K562 (cell line): ENCODE measurements around the gene CFAP58. TPM values are rescaled to one million over a fixed set of nuclear protein-coding genes. Genes with fewer than 3 reads are reported as not detected.

Experiments
- CAMTA2 ChIP-seq: fragments of 250-450 bp; sonication (Bioruptor Pico); conservative IDR thresholded peaks from 2 replicates; pipeline ENCODE4 v1.5.1; 2022
- CBFA2T2 ChIP-seq: fragments of 450-650 bp; conservative IDR thresholded peaks from 2 replicates; pipeline ENCODE4 v1.6.1; 2017; ENCODE audit warnings: mild to moderate bottlenecking
- FOXK1 ChIP-seq: sonication (generic); formaldehyde crosslinking; IDR thresholded peaks from 2 replicates; pipeline ENCODE4 v1.8.0; 2022; ENCODE audit warnings: missing genetic modification reagents, mild to moderate bottlenecking, borderline replicate concordance
- HNRNPK ChIP-seq: fragments of 200-400 bp; formaldehyde crosslinking; IDR thresholded peaks from one replicate; pipeline ENCODE4 v1.6.1; 2018; ENCODE audit warnings: mild to moderate bottlenecking, low read depth, low read length; ENCODE audit not compliant: poor library complexity, severe bottlenecking
- KLF10 ChIP-seq: fragments of 250-450 bp; sonication (Bioruptor Pico); IDR thresholded peaks from 2 replicates; pipeline ENCODE4 v1.6.1; 2021; ENCODE audit warnings: matching md5 sums
- KLF6 ChIP-seq: fragments of 250-450 bp; sonication (Bioruptor Pico); IDR thresholded peaks from 2 replicates; pipeline ENCODE4 v1.4.0; 2020; ENCODE audit warnings: mild to moderate bottlenecking, moderate library complexity, borderline replicate concordance
- NCOA2 ChIP-seq, 2 experiments: fragments of 450-650 bp; IDR thresholded peaks; 2 replicates each; pipeline ENCODE4 v1.6.1; 2018; ENCODE audit warnings: mild to moderate bottlenecking in 2 of 2, moderate library complexity in 1 of 2; ENCODE audit not compliant: partially characterized antibody in 2 of 2
- NCOA4 ChIP-seq: fragments of 450-650 bp; IDR thresholded peaks from 2 replicates; pipeline ENCODE4 v1.6.1; 2018; ENCODE audit warnings: mild to moderate bottlenecking; ENCODE audit not compliant: partially characterized antibody
- SETDB1 ChIP-seq: IDR thresholded peaks from one replicate; pipeline ENCODE4 v1.6.1; 2012; ENCODE audit warnings: low read length, control low read depth, inconsistent platforms
- SMAD2 ChIP-seq: fragments of 150-350 bp; IDR thresholded peaks from 2 replicates; pipeline ENCODE4 v1.6.1; 2014; ENCODE audit warnings: low read depth, mild to moderate bottlenecking, low read length
- SREBF1 ChIP-seq: fragments of 150-350 bp; IDR thresholded peaks from 2 replicates; pipeline ENCODE4 v1.6.1; 2014; ENCODE audit warnings: antibody characterized with exemption, low read depth, low read length, borderline replicate concordance
- ZBTB7A ChIP-seq: IDR thresholded peaks from 2 replicates; pipeline ENCODE4 v1.6.1; 2011; ENCODE audit warnings: low read depth, mild to moderate bottlenecking, low read length, moderate library complexity, borderline replicate concordance; ENCODE audit not compliant: control insufficient read depth
- ZKSCAN8 ChIP-seq: fragments of 200-800 bp; sonication (Bioruptor generic); IDR thresholded peaks from 2 replicates; pipeline ENCODE4 v1.6.1; 2016; ENCODE audit warnings: missing genetic modification characterization, missing compliant biosample characterization
- ZNF436 ChIP-seq: fragments of 250-450, 450-650 bp; sonication (Bioruptor Pico); formaldehyde crosslinking; IDR thresholded peaks from 2 replicates; pipeline ENCODE4 v1.7.0; 2020; ENCODE audit warnings: mild to moderate bottlenecking
- ZNF780A ChIP-seq: fragments of 250-450 bp; sonication (Bioruptor Pico); IDR thresholded peaks from 2 replicates; pipeline ENCODE4 v1.5.0; 2021; ENCODE audit warnings: mild to moderate bottlenecking
- polyA plus RNA-seq, 8 experiments: library from polyadenylated mRNA; depleted of rRNA in 4 of 8; stranded (reverse) in 5 of 8; unstranded in 3 of 8; fragments of >200 nt; fragmentation: Nextera tagmentation in 2 of 8; fragmentation: Illumina TruSeq in 1 of 8; extraction: Ambion mirVana in 2 of 8; extraction: Trizol in 1 of 8; gene quantifications; 2 replicates each; pipeline versions ENCODE4 v1.2.1 to v1.2.3, GENCODE V29; 2011 to 2014; ENCODE audit warnings: inconsistent platforms in 1 of 8, missing spikeins in 1 of 8
- total RNA-seq, 7 experiments: library from RNA; depleted of rRNA in 6 of 7; stranded (reverse); fragments of >200 nt in 6 of 7; fragmentation: Illumina TruSeq in 2 of 7; extraction: Trizol in 2 of 7; gene quantifications; 2 replicates each; pipeline versions ENCODE4 v1.2.1 to v1.2.3, GENCODE V29; 2011 to 2021; ENCODE audit warnings: low replicate concordance in 1 of 7
- TF ChIP-seq, protein P1 (sequence below), 2 experiments: fragments of 450-650 bp; IDR thresholded peaks; 2 replicates each; pipeline ENCODE4 v1.6.1; 2016
- TF ChIP-seq, protein P2 (sequence below), 2 experiments: fragments of 450-650 bp in 1 of 2; sonication (generic) in 1 of 2; formaldehyde crosslinking in 1 of 2; IDR thresholded peaks in 1 of 2; conservative IDR thresholded peaks in 1 of 2; 2 replicates each; pipeline versions ENCODE4 v1.6.1 to v1.8.1; 2016 to 2023; ENCODE audit warnings: mild to moderate bottlenecking in 2 of 2, moderate library complexity in 2 of 2, inconsistent platforms in 1 of 2, missing genetic modification reagents in 1 of 2
- TF ChIP-seq, protein P3 (sequence below): fragments of 250-450 bp; sonication (Bioruptor Pico); IDR thresholded peaks from 2 replicates; pipeline ENCODE4 v1.8.0; 2021; ENCODE audit warnings: borderline replicate concordance, mild to moderate bottlenecking, moderate library complexity; ENCODE audit not compliant: poor library complexity, severe bottlenecking
- TF ChIP-seq, protein P4 (sequence below): IDR thresholded peaks from 2 replicates; pipeline ENCODE4 v1.6.1; 2012; ENCODE audit warnings: low read depth, low read length, improper control_type of control experiment, borderline replicate concordance
- TF ChIP-seq, protein P5 (sequence below), 2 experiments: IDR thresholded peaks; 2 replicates each; pipeline ENCODE4 v1.6.1; 2011; ENCODE audit warnings: borderline replicate concordance in 1 of 2, control low read depth in 1 of 2, low read depth in 1 of 2, low read length in 1 of 2, mild to moderate bottlenecking in 1 of 2, mixed read lengths in 1 of 2, moderate library complexity in 1 of 2; ENCODE audit not compliant: insufficient read depth in 1 of 2, insufficient read length in 1 of 2, poor library complexity in 1 of 2, severe bottlenecking in 1 of 2; ENCODE audit errors: extremely low read depth in 1 of 2

CFAP58 gene
- total and polyA plus RNA-seq, 9 of the 15 experiments (the other 6 are each of a cell fraction or from before 2014, with no cell fraction given), result 0.08 to 2.0 (median 0.71) TPM

DNA sequence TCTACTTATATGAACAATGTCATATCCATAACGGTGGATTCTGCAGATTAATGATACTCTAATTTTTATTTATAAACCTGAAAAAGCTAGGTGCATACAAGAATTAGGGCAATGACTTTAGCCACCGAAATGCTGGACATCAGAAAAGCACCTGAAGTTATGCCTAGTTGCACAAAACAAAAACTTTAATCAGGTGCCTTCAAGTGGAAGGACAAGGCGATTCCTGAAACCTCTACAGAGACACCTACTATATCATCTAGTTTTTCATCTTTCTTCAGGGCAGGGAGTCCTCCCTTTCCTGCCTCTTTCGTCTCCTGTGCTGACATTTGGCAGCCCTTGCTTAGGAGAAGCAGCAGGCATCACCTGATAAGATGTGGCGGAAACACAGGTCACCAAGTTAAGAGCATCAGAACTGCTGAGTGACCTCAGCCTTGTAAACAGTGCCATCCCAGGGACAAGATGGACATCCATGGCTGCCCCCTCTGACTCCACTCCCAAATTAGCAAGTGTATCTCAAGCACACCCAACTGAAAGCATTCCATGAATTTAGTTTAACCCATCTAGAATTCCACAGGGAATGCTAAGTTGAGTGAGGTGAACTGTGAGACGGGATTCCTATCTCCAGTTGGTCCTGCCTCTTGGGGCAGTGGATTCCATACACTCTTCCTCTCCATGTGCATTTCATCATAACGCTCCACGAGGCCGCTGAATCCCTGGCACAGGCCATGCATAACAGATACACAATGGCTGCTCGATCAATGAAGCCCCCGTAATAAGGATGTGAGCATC is 21.2 kb upstream of the CFAP58 start (continued):
- TF ChIP-seq, protein P1, sequence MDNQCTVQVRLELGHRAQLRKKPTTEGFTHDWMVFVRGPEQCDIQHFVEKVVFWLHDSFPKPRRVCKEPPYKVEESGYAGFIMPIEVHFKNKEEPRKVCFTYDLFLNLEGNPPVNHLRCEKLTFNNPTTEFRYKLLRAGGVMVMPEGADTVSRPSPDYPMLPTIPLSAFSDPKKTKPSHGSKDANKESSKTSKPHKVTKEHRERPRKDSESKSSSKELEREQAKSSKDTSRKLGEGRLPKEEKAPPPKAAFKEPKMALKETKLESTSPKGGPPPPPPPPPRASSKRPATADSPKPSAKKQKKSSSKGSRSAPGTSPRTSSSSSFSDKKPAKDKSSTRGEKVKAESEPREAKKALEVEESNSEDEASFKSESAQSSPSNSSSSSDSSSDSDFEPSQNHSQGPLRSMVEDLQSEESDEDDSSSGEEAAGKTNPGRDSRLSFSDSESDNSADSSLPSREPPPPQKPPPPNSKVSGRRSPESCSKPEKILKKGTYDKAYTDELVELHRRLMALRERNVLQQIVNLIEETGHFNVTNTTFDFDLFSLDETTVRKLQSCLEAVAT (IDR thresholded peaks at IDR 0.05), result no peak
- TF ChIP-seq, protein P2, sequence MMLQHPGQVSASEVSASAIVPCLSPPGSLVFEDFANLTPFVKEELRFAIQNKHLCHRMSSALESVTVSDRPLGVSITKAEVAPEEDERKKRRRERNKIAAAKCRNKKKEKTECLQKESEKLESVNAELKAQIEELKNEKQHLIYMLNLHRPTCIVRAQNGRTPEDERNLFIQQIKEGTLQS (IDR thresholded peaks at IDR 0.05), result 0 out of 2 replicates have a peak, but pooled peaks have one; percentile 36
- TF ChIP-seq, protein P2 (CRISPR knock-in tag; conservative IDR thresholded peaks at IDR 0.05), result no peak
- TF ChIP-seq ZNF780A (no peak), SMAD2 (no peak), ZNF436 (CRISPR knock-in tag) (no peak), SREBF1 (no peak), CAMTA2 (CRISPR knock-in tag) (no peak), NCOA4 (no peak), FOXK1 (CRISPR knock-in tag) (no peak), CBFA2T2 (peak; percentile 68), ZKSCAN8 (CRISPR knock-in tag) (no peak), KLF6 (no peak), SETDB1 (no peak), NCOA2 (IDR thresholded peaks at IDR 0.05; ENCODE audit: partially characterized antibody in 2 of 2) (no peak), HNRNPK (no peak), KLF10 (CRISPR knock-in tag) (no peak), ZBTB7A (no peak)
- TF ChIP-seq, protein P3, sequence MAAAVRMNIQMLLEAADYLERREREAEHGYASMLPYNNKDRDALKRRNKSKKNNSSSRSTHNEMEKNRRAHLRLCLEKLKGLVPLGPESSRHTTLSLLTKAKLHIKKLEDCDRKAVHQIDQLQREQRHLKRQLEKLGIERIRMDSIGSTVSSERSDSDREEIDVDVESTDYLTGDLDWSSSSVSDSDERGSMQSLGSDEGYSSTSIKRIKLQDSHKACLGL (CRISPR knock-in tag), result no peak
- TF ChIP-seq, protein P4, sequence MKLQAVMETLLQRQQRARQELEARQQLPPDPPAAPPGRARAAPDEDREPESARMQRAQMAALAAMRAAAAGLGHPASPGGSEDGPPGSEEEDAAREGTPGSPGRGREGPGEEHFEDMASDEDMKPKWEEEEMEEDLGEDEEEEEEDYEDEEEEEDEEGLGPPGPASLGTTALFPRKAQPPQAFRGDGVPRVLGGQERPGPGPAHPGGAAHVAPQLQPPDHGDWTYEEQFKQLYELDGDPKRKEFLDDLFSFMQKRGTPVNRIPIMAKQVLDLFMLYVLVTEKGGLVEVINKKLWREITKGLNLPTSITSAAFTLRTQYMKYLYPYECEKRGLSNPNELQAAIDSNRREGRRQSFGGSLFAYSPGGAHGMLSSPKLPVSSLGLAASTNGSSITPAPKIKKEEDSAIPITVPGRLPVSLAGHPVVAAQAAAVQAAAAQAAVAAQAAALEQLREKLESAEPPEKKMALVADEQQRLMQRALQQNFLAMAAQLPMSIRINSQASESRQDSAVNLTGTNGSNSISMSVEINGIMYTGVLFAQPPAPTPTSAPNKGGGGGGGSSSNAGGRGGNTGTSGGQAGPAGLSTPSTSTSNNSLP, result no peak
- TF ChIP-seq, protein P5, sequence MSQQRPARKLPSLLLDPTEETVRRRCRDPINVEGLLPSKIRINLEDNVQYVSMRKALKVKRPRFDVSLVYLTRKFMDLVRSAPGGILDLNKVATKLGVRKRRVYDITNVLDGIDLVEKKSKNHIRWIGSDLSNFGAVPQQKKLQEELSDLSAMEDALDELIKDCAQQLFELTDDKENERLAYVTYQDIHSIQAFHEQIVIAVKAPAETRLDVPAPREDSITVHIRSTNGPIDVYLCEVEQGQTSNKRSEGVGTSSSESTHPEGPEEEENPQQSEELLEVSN (IDR thresholded peaks at IDR 0.05; ENCODE audit: borderline replicate concordance in 1 of 2, extremely low read depth in 1 of 2, insufficient read depth in 1 of 2, insufficient read length in 1 of 2, low read depth in 1 of 2, low read length in 1 of 2, poor library complexity in 1 of 2, severe bottlenecking in 1 of 2), result no peak
